Measurements from ENCODE around the gene PEDS1. TPM values are rescaled to one million over a fixed set of nuclear protein-coding genes. Genes with fewer than 3 reads are reported as not detected.

PEDS1 gene
- total and polyA plus RNA-seq, 2 of the 13 experiments (the other 11 are each of a cell fraction or from before 2014, with no cell fraction given): 30.5 to 93.9 TPM

DNA sequence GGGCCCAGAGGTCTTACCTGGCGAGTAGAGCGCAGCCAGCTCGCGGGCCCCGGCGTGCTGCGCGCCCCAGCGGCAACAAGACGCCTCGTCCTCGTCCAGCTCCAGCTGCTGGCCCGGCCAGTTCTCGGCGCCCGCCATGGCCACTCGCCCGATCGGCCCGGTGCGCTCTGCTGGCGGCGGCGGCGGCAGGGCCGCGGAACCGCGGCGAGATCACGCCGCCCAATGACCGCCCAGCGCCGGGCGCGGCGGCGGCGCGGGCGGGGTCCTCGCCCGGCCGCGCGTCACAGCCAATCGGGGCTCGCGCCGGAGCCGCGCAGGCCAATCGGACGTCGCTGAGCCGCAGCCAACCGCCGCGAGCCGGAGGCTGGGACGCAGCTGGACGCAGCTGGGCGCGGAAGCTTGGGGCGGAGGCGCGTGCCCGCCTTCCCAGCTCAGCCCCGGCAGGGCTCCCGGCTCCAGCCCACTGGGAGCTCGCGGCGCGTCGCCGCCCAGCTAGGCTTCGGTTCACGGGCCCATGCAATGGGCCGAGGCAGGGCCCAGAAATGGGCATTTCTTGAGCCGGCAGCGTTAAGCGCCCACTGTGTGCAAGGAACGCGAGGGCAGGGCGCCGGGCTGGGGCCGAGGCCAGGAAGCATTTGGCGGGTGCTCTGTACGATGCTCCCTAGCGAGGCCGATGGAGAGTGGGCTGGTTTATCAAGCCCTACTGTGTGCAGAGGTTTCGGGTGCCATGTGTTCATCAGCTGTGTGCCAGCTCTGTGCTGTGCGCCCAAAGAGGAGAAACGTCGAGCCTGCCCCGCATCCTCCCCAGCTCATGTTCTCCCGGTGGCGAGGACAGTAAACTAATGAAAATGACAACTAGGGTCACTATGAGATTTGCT lies at the start of gene PEDS1 (continued):
- TF ChIP-seq DDIT3 (CRISPR knock-in tag; IDR thresholded peaks at IDR 0.05): 0 out of 2 replicates have a peak, but pooled peaks have one; percentile 24
- peak; percentile 98 for TF ChIP-seq ZMAT3 (CRISPR knock-in tag; conservative IDR thresholded peaks at IDR 0.05)
- TF ChIP-seq, protein P1, sequence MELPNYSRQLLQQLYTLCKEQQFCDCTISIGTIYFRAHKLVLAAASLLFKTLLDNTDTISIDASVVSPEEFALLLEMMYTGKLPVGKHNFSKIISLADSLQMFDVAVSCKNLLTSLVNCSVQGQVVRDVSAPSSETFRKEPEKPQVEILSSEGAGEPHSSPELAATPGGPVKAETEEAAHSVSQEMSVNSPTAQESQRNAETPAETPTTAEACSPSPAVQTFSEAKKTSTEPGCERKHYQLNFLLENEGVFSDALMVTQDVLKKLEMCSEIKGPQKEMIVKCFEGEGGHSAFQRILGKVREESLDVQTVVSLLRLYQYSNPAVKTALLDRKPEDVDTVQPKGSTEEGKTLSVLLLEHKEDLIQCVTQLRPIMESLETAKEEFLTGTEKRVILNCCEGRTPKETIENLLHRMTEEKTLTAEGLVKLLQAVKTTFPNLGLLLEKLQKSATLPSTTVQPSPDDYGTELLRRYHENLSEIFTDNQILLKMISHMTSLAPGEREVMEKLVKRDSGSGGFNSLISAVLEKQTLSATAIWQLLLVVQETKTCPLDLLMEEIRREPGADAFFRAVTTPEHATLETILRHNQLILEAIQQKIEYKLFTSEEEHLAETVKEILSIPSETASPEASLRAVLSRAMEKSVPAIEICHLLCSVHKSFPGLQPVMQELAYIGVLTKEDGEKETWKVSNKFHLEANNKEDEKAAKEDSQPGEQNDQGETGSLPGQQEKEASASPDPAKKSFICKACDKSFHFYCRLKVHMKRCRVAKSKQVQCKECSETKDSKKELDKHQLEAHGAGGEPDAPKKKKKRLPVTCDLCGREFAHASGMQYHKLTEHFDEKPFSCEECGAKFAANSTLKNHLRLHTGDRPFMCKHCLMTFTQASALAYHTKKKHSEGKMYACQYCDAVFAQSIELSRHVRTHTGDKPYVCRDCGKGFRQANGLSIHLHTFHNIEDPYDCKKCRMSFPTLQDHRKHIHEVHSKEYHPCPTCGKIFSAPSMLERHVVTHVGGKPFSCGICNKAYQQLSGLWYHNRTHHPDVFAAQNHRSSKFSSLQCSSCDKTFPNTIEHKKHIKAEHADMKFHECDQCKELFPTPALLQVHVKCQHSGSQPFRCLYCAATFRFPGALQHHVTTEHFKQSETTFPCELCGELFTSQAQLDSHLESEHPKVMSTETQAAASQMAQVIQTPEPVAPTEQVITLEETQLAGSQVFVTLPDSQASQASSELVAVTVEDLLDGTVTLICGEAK (IDR thresholded peaks at IDR 0.05): no peak
- TF ChIP-seq, protein P1 (CRISPR knock-in tag; IDR thresholded peaks at IDR 0.05): peak; percentile 96
- peak; percentile 88 for TF ChIP-seq ISL2 (CRISPR knock-in tag; IDR thresholded peaks at IDR 0.05)
- peak; percentile 93; the same call in 1 of the 2 replicates for TF ChIP-seq AHR (CRISPR knock-in tag; IDR thresholded peaks at IDR 0.05)
- peak; percentile 81 for TF ChIP-seq ZC3H13 (CRISPR knock-in tag; IDR thresholded peaks at IDR 0.05)
- peak; percentile 83 for TF ChIP-seq SKI (IDR thresholded peaks at IDR 0.05; ENCODE audit: partially characterized antibody)
- peak; percentile 98 for TF ChIP-seq ZNF709 (CRISPR knock-in tag; IDR thresholded peaks at IDR 0.05)
- peak; percentile 76; the same call in 1 of the 2 replicates for TF ChIP-seq ZMYM2 (CRISPR knock-in tag; IDR thresholded peaks at IDR 0.05)
- TF ChIP-seq PITX1 (CRISPR knock-in tag; IDR thresholded peaks at IDR 0.05): peak; percentile 58; the same call in 1 of the 2 replicates
- no peak for TF ChIP-seq EZH2 (conservative IDR thresholded peaks at IDR 0.05; ENCODE audit: low read depth, low read length)
- peak; percentile 85 for TF ChIP-seq SNAPC5 (CRISPR knock-in tag; IDR thresholded peaks at IDR 0.05; ENCODE audit: borderline replicate concordance)
- TF ChIP-seq, protein P2, sequence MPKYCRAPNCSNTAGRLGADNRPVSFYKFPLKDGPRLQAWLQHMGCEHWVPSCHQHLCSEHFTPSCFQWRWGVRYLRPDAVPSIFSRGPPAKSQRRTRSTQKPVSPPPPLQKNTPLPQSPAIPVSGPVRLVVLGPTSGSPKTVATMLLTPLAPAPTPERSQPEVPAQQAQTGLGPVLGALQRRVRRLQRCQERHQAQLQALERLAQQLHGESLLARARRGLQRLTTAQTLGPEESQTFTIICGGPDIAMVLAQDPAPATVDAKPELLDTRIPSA (CRISPR knock-in tag; IDR thresholded peaks at IDR 0.05; ENCODE audit: borderline replicate concordance): peak; percentile 84
- TF ChIP-seq ZNF724P (CRISPR knock-in tag; IDR thresholded peaks at IDR 0.05; ENCODE audit: borderline replicate concordance): peak; percentile 81; the same call in 1 of the 2 replicates
- TF ChIP-seq KLF9 (CRISPR knock-in tag; IDR thresholded peaks at IDR 0.05; ENCODE audit: low read depth): peak; percentile 88
- TF ChIP-seq ZSCAN29 (CRISPR knock-in tag; conservative IDR thresholded peaks at IDR 0.05): 0 out of 2 replicates have a peak, but pooled peaks have one; percentile 88

Measured in HepG2 (cell line).